ENCODE results near the gene NAB2. TPM values are rescaled to one million over a fixed set of nuclear protein-coding genes. Genes with fewer than 3 reads are reported as not detected.

NAB2 gene
- 49.6 and 63.6 TPM in 2 replicates for total RNA-seq

GRCh38 chr12:57088354-57089270, at the start of gene NAB2:
TSS of gene NAB2 (plus strand) at chr12:57089114. CDS start at chr12:57089272, 158 bp downstream.

GRCh38 chr12:57049890-57050289, 39.0 kb upstream of the NAB2 start, which contains the start of gene MYO1A:
TSS of gene MYO1A (minus strand) at chr12:57050129. CDS start at chr12:57048323, 1,806 bp downstream.

GRCh38 chr12:57078519-57079404, 10.2 kb upstream of the NAB2 start, which contains the start of gene NEMP1:
TSS of gene NEMP1 (minus strand) at chr12:57078791. CDS start at chr12:57078745, 46 bp downstream.

GRCh38 chr12:57111031-57111734, 22.3 kb downstream of the NAB2 start, which contains the start of gene STAT6:
TSS of gene STAT6 (minus strand) at chr12:57111362. CDS start at chr12:57108278, 3,084 bp downstream.

GRCh38 chr12:57127726-57128518, 39.0 kb downstream of the NAB2 start, which contains the start of gene LRP1:
TSS of gene LRP1 (plus strand) at chr12:57128483. CDS start at chr12:57128965, 482 bp downstream.

Other genes starting within 250 kb of the NAB2 start
- gene SDR9C7, start 154.7 kb upstream of the NAB2 start, total RNA-seq, result not detected in 2 replicates
- under 0.01 TPM in 2 replicates for gene RDH16, start 131.5 kb upstream of the NAB2 start, total RNA-seq
- gene ZBTB39, start 82.6 kb upstream of the NAB2 start, total RNA-seq, result 2.5 and 3.8 TPM in 2 replicates
- 2.8 TPM in 1 of 2 replicates, not detected in the other for gene TAC3, start 72.6 kb upstream of the NAB2 start, total RNA-seq
- gene MYO1A, start 39.0 kb upstream of the NAB2 start, total RNA-seq, result under 0.01 TPM in 1 of 2 replicates, not detected in the other
- 4.8 and 13.2 TPM in 2 replicates for gene NEMP1, start 10.3 kb upstream of the NAB2 start, total RNA-seq
- gene STAT6, start 22.2 kb downstream of the NAB2 start, total RNA-seq, result 56.0 and 58.1 TPM in 2 replicates
- gene LRP1, start 39.4 kb downstream of the NAB2 start, total RNA-seq, result 202 and 326 TPM in 2 replicates
- gene LRP1-AS, start 58.5 kb downstream of the NAB2 start, total RNA-seq, result 0.19 TPM in 1 of 2 replicates, not detected in the other
- 4.4 and 9.6 TPM in 2 replicates for gene NXPH4, start 127.7 kb downstream of the NAB2 start, total RNA-seq
- gene SHMT2, start 140.6 kb downstream of the NAB2 start, total RNA-seq, result 174 and 252 TPM in 2 replicates
- 0.19 and 1.1 TPM in 2 replicates for gene STAC3, start 162.1 kb downstream of the NAB2 start, total RNA-seq

Measured in regular cardiac myocyte (primary cell).